RWPE1 (cell line): Measurements from ENCODE around the gene GNE.

Experiments
- CTCF ChIA-PET: fragments of 350-600 bp; sonication (Branson Sonifier 250); formaldehyde crosslinking; extraction: SDS; loops from one replicate; lab custom pipeline; 2021; lab: Yijun Ruan, JAX
- POLR2A ChIA-PET: fragments of 400-600 bp; formaldehyde crosslinking; extraction: SDS; loops from one replicate; lab custom pipeline; 2020; ENCODE audit warnings: antibody characterized with exemption; ENCODE audit not compliant: low non-redundant PET; lab: Yijun Ruan, JAX
- DNase-seq: peaks from one replicate; pipeline ENCODE4 v3.0.0; 2012; ENCODE audit warnings: low spot score
- H3K27ac ChIP-seq: fragments of 450-650 bp; 2 replicates; pipeline ENCODE4 v1.5.1; 2017
- CTCF ChIP-seq: fragments of 450-650 bp; conservative IDR thresholded peaks from 2 replicates; pipeline ENCODE4 v1.5.1; 2017; ENCODE audit warnings: low read depth, mild to moderate bottlenecking

Gene GNE

DNA sequence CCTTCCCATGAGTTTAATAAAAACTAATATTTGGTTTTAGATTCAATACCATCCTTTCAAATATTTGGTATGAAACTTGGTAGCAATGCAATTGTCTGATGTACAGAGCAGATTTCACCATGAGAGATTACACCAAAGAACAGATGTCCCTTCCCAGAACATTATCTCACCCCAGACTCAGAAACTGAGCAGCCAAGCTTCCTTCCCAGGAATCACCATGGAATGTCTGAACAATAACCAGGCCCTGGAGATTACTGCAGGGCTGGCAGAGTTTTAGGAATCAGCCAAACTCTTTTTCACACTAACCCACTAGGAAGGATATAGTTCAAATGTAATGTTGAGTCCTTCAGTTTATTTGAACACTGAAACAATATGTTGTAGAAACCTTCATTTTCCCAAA, 43.7 kb downstream of the GNE start:
- no peak for DNase-seq
- ChIA-PET CTCF (interaction anchor here (0.6 kb wide), 1 partner anchor 269 kb away, joined by 3 read pairs; no protein-coding TSS in a partner anchor), POLR2A (no interaction called here)
- no peak for TF ChIP-seq CTCF
- no peak overlapping the region for H3K27ac ChIP-seq

DNA sequence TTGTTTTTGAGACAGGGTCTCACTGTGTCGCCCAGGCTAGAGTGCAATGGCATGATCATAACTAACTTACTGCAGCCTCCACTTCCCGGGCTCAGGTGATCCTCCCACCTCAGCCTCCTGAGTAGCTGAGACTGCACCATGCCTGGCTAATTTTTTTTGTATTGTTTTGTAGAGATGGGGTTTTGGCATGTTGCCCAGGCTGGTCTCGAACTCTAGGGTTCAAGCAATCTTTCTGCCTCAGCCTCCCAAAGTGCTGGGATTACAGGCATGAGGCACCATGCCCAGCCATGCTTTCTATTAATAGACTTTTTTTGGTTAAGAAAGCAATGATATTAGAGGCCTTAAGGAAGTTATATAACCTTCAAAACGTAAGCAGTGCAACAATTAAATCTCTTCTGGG, 44.3 kb downstream of the GNE start:
- CTCF ChIA-PET, result interaction anchor here (0.6 kb wide), 1 partner anchor 269 kb away, joined by 3 read pairs; no protein-coding TSS in a partner anchor

DNA sequence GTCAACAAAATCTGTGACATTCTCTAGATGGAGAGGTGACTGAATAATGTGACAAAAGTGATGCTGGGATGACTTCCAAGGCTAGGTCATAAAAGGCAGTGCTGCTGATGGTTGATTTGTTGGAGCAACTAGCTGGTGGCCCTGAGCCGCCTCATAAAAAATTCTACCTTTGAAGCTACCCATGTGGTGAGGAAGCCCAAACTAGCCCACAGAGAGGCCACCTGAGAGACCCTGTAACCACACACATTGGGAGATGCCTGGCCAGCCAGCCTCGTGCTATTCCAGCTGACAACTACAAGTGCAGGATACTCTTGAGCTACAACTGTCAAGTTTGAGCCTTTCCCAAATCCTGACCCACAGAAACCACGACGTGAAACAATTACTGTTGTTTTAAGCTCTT, 44.9 kb downstream of the GNE start:
- POLR2A ChIA-PET, result no interaction called here
- peak overlapping the region; percentile 7; the same call in 1 of the 2 replicates for H3K27ac ChIP-seq
- CTCF ChIA-PET, result interaction anchor here (0.6 kb wide), 1 partner anchor 35 kb away, joined by 3 read pairs; no protein-coding TSS in a partner anchor
- DNase-seq, result no peak
- TF ChIP-seq CTCF, result no peak

More for the DNA sequence above, 44.3 kb downstream of the GNE start:
- no peak for TF ChIP-seq CTCF
- DNase-seq, result no peak
- no peak overlapping the region for H3K27ac ChIP-seq
- POLR2A ChIA-PET, result no interaction called here

DNA sequence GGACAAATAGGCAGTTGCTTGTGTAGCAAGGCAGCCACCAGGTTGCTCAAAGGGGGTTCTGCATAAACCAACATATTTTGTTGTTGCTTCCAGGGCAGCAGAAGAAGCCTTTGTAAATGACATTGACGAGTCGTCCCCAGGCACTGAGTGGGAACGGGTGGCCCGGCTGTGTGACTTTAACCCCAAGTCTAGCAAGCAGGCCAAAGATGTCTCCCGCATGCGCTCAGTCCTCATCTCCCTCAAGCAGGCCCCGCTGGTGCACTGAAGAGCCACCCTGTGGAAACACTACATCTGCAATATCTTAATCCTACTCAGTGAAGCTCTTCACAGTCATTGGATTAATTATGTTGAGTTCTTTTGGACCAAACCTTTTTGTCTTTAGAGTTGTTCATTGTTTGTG, 46.7 kb downstream of the GNE start:
- DNase-seq, result no peak
- ChIA-PET CTCF (interaction anchor here (0.6 kb wide), 1 partner anchor 176 kb away, joined by 3 read pairs; no protein-coding TSS in a partner anchor), POLR2A (no interaction called here)
- H3K27ac ChIP-seq, result 0 out of 2 replicates have a peak overlapping the region, but pooled peaks have one; percentile 4
- TF ChIP-seq CTCF, result no peak

DNA sequence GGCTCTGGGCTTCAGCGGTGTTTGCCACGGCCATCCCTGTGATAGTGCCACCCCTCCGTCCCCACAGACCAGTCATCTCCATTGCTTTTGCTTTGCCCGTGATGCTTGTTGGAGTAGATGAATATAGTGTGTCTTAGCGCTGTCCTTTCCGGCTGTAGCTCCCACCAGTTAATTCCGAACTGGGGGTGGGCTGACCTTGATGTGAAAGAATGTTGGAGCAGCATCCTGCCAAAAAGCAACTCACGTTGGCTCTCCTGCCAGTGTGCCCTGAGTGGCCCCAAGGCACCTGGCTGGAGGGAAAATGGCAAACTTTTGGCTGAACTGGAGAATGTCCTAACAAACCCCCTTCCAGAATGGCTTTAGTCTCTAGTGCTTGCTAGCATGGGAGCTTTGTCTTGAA, 47.5 kb downstream of the GNE start:
- no peak for DNase-seq
- peak overlapping the region; percentile 8 for H3K27ac ChIP-seq
- ChIA-PET POLR2A (no interaction called here), CTCF (interaction anchor here (0.6 kb wide), 1 partner anchor 198 kb away, joined by 4 read pairs; no protein-coding TSS in a partner anchor)
- no peak for TF ChIP-seq CTCF

DNA sequence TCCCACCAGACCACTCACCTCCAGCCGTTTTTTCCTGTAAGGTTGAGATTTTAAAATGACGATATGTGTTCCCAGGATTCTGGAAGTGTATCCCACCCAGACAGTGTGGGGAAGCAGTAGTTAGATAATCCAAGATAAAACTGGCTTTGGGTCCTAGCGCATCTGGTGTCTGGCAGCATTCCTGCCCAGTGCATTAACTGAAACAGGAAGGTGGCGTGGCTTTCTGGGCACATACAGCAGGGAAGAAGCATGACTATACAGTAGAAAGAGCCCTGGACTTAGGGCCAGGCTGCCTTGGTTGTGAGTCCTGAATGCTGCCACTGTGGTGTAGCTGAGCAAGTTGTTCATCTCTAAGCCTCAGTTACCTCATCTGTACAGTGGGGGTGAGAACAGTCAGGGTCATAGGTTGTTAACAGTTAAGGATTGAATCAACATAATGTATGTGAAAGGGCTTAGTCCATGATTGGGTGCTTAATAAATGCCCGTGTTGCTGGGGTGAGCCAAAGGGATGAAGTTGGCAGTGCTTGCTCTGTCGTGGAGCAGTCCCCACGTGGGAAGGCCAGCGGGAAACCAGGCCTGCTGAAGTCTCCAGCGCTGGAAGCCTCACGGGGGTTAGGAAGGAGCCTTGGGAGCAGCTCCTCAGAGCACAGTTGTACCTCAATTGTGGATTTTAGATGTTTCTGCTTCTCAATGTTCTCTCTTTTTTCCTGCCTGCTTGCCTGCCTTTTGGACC, 49.6 kb downstream of the GNE start:
- CTCF ChIA-PET, result interaction anchor here (0.9 kb wide), 1 partner anchor 20 kb away, joined by 3 read pairs; no protein-coding TSS in a partner anchor

More for the DNA sequence above, 49.6 kb downstream of the GNE start:
- POLR2A ChIA-PET, result no interaction called here
- TF ChIP-seq CTCF, result no peak
- DNase-seq, result no peak
- no peak overlapping the region for H3K27ac ChIP-seq
